Heart right ventricle (tissue), 16 donors: Measurements from ENCODE around the gene FAM32A. TPM values are rescaled to one million over a fixed set of nuclear protein-coding genes. Genes with fewer than 3 reads are reported as not detected.
A peak's percentile ranks its signal among the peaks of the same experiment; 100 is the strongest.

Source experiments
- ATAC-seq, 8 donors: fragments of 200-7000 bp; cut with Tn5 transposase; one replicate each; pipeline ENCODE4 v1.9.1; 2020; ENCODE audit warnings: mild to moderate bottlenecking in 8 of 8, moderate library complexity in 8 of 8, moderate number of reproducible peaks in 1 of 8
- DNase-seq, 2 donors: peaks; one replicate each; pipeline ENCODE4 v3.0.0-alpha.2; 2020
- H3K27ac ChIP-seq, 10 donors: fragments of 200-600 bp; sonication (generic) in 2 of 10; one replicate each; pipeline versions ENCODE4 v1.5.0 to v1.8.0; 2020 to 2022; ENCODE audit warnings: mild to moderate bottlenecking in 3 of 10
- H3K27me3 ChIP-seq, 7 donors: fragments of 200-600 bp; one replicate each; pipeline ENCODE4 v1.8.0; 2021 to 2022; ENCODE audit warnings: mild to moderate bottlenecking in 2 of 7
- H3K36me3 ChIP-seq, 9 donors: fragments of 200-600 bp; sonication (generic) in 1 of 9; one replicate each; pipeline versions ENCODE4 v1.5.0 to v1.8.0; 2020 to 2022; ENCODE audit warnings: mild to moderate bottlenecking in 2 of 9
- H3K4me1 ChIP-seq, 9 donors: fragments of 200-600 bp; sonication (generic) in 1 of 9; one replicate each; pipeline versions ENCODE4 v1.5.0 to v1.8.0; 2020 to 2022; ENCODE audit warnings: mild to moderate bottlenecking in 4 of 9
- H3K4me3 ChIP-seq, 10 donors: fragments of 200-600 bp; sonication (generic) in 2 of 10; one replicate each; pipeline versions ENCODE4 v1.5.0 to v1.8.0; 2020 to 2022; ENCODE audit warnings: mild to moderate bottlenecking in 7 of 10, moderate library complexity in 2 of 10
- H3K9me3 ChIP-seq, 11 donors: fragments of 200-600 bp in 10 of 11; sonication (generic) in 2 of 11; one replicate each; pipeline versions ENCODE4 v1.5.0 to v1.8.0; 2013 to 2022; ENCODE audit warnings: mild to moderate bottlenecking in 2 of 11, control low read depth in 1 of 11, moderate library complexity in 1 of 11
- CTCF ChIP-seq, 9 donors: fragments of 200-600 bp; sonication (generic) in 2 of 9; IDR thresholded peaks; one replicate each; pipeline versions ENCODE4 v1.5.0 to v1.8.0; 2021 to 2022; ENCODE audit warnings: antibody characterized with exemption in 9 of 9, mild to moderate bottlenecking in 5 of 9, moderate library complexity in 1 of 9
- WGBS, 2 donors: extraction: QIAGEN DNeasy Blood & Tissue Kit; methylation state at CpG; one replicate each; pipeline ENCODE4 v1.1.7; 2013; ENCODE audit warnings: inconsistent platforms in 1 of 2; 5-methylcytosine and 5-hydroxymethylcytosine counted together
- intact Hi-C, 10 donors: fragments of 100-400 bp; cut with DNase I; formaldehyde crosslinking; loops; one replicate each; pipeline versions ENCODE4 v1.11.1 to v1.14.2; 2022
- polyA plus RNA-seq, 2 donors: library from polyadenylated mRNA; stranded (reverse); fragments of 200-250 nt; gene quantifications; one replicate each; pipeline ENCODE4 v1.2.3, GENCODE V29; 2013
- total RNA-seq, 10 donors: library from RNA; stranded (reverse); fragmentation: NEBNext Ultra II Directional in 3 of 10; extraction: Animal tissue kit (Norgen Biotek cat#: 25700) in 3 of 10; gene quantifications; one replicate each; pipeline versions ENCODE4 v1.2.1 to v1.2.4, GENCODE V29; 2021 to 2023
- donor health status: Arrhythmogenic right ventricular cardiomyopathy.
- donor health status: ischemic (EF 13 %, LVEDD 7.1; RV severe dilation, severe dysfunction).
- donor health status: healthy with polysubstance abuse.
- donor health status: DM: no; HTN: yes; CAD: no.
- donor health status: DM: no; HTN: no; CAD: no.
- donor health status: ischemic (EF 25% LVEDD 6.9; RV normal size, moderate dysfunction).
- donor health status: ischemic (EF 25% LVEDD 5.7; RV mildly dilated, moderate dysfunction).
- donor health status: healthy.
- donor health status: DM: yes; HTN: yes; CAD: no.
- donor health status: Ischemic cardiomyopathy.
- donor health status: ischemic (EF 35%, LVEDD 5.7; RV mildly dilated, moderate dysfunction).
- donor health status: nonischemic (EF 11% LVEDD 7.7; RV severe dilation, severe dysfunction).
- donor health status: DM: yes; HTN: yes; CAD: no.
- donor health status: PGD.
- donor health status: ischemic (EF 29% LVEDD 5.4; RV normal size, mild dysfunction).
- donor health status: nonischemic (EF 23%, LVEDD 6.1; RV moderate dilation, normal function).

The FAM32A gene
- total and polyA plus RNA-seq, 12 donors: 27.0 to 75.0 (median 34.3) TPM

GRCh38 chr19:16206046-16206605, 20.9 kb downstream of the FAM32A start:
- no peak overlapping the region for H3K4me3 ChIP-seq
- peaks cover 0 to 98% (median 39%) of the 10 kb centered on the region in 9 donors for H3K36me3 ChIP-seq
- no peak overlapping the region for H3K27ac ChIP-seq
- peaks cover 7 to 24% (median 13%) of the 10 kb centered on the region in 9 donors for H3K4me1 ChIP-seq
- TF ChIP-seq CTCF (IDR thresholded peaks at IDR 0.05): no peak
- H3K9me3 ChIP-seq: no peaks in the 10 kb centered on the region
- DNase-seq (no peak), ATAC-seq (peak in 1 of 8 donors; percentile 15)
- 86 to 88% methylated on average over 14 of the region's 14 CpGs for WGBS, 2 donors
- no peaks in the 10 kb centered on the region for H3K27me3 ChIP-seq
- intact Hi-C loops: no loop called here

DNA sequence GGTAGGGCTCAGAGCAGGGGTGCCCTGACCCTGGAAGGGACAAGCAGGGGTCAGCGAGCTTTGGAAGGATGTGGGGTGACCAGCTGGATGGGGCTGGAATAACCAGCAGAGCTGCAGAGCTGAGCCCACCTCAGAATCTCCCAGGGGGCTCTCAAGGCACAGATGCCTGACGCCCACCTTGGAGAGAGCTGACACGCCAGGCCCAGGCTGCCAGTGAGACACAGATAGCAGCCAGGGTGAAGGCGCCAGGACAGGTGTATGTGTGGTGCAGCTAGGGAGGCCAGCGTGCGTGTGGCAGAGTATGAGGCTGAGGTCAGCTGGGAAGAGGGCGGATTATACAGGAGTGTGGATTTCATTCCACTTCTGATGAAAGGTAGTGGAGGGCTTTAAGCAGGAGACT, 21.4 kb downstream of the FAM32A start:
- Histone ChIP-seq H3K36me3 (peaks cover 0 to 100% (median 39%) of the 10 kb centered on the region in 9 donors), H3K27ac (no peak overlapping the region), H3K4me1 (peaks cover 7 to 24% (median 13%) of the 10 kb centered on the region in 9 donors), H3K9me3 (no peaks in the 10 kb centered on the region), H3K4me3 (no peak overlapping the region), H3K27me3 (no peaks in the 10 kb centered on the region)
- no peak for TF ChIP-seq CTCF (IDR thresholded peaks at IDR 0.05)
- intact Hi-C loops: no loop called here
- DNase-seq (no peak), ATAC-seq (no peak)
- WGBS, 2 donors: 91 to 92% methylated on average over 7 of the region's 7 CpGs

DNA sequence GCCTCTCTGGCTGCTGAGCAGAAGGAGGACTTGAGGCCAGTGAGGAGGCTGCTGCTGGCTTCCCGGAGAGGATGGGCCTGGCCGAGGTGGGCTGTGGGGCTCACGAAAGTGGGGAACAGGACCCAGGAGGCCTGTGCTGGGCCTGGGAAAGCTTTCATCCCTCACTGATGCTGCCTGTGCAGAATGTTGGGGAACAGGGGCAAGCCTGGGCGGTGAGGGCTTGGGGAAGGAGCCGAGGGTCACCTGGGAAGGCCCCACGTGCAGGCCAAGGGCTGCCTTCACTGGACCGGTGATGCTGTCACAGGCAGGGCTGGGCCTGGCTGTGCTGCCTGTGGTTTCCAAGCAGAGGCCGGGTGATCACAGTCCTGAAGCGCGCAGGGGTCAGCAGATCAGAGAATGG, 21.9 kb downstream of the FAM32A start:
- intact Hi-C loops: no loop called here
- Histone ChIP-seq H3K27ac (no peak overlapping the region), H3K27me3 (no peaks in the 10 kb centered on the region), H3K4me3 (no peak overlapping the region), H3K9me3 (no peaks in the 10 kb centered on the region), H3K4me1 (peaks cover 7 to 24% (median 13%) of the 10 kb centered on the region in 9 donors), H3K36me3 (peaks cover 0 to 100% (median 39%) of the 10 kb centered on the region in 9 donors)
- DNase-seq (no peak), ATAC-seq (no peak)
- WGBS, 2 donors: 90 to 95% methylated on average over 10 of the region's 10 CpGs
- TF ChIP-seq CTCF (IDR thresholded peaks at IDR 0.05): no peak

DNA sequence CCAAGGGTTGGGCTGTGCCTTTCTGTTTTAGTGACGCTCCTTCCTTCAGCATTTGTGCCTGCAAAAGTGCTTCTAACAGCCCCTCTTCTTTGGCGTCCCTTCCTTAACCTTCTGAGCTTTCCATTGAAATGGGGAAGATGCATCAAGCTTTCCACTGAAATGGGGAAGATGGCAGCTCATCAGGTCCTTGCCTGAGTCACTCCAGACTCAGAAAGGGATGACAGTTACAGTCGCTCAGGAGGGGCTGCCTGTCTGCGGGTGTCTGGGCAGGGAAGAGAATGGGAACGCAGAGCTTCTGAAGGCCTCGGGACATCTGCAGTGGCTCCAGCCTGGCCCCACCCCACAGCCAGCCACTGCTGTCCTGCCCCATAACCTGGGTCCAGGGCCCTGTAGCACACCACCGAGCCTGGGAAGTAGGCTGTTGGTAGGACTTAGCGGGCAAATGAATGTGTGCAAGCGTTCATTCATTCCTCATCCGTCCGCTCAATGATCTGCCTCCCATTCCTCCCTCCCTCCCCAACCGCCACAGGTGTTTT, 22.3 kb downstream of the FAM32A start:
- no peak for ATAC-seq
- WGBS, 2 donors: 84 to 92% methylated on average over 12 of the region's 12 CpGs
- TF ChIP-seq CTCF (IDR thresholded peaks at IDR 0.05): no peak

More for the DNA sequence above, 22.3 kb downstream of the FAM32A start:
- intact Hi-C loops: no loop called here
- H3K9me3 ChIP-seq: no peaks in the 10 kb centered on the region
- H3K36me3 ChIP-seq: peaks cover 0 to 100% (median 39%) of the 10 kb centered on the region in 9 donors
- H3K27ac ChIP-seq: no peak overlapping the region
- DNase-seq: no peak
- no peaks in the 10 kb centered on the region for H3K27me3 ChIP-seq
- H3K4me3 ChIP-seq: no peak overlapping the region
- H3K4me1 ChIP-seq: peaks cover 7 to 24% (median 13%) of the 10 kb centered on the region in 9 donors
